WERI-Rb-1 (cell line): Measurements from ENCODE around the gene DZIP1.
"Not testable (repeated sequence)": the region's sequence is repeated elsewhere in the genome, so short reads cannot be mapped to it uniquely, and the experiment has no call there.

ENCODE experiments used
- DNase-seq: peaks from one replicate; pipeline ENCODE4 v3.0.0-alpha.2; 2020
- H3K27ac ChIP-seq: fragments of 250-450 bp; sonication (Bioruptor Pico); 2 replicates; pipeline ENCODE4 v1.5.1; 2020; ENCODE audit warnings: mild to moderate bottlenecking, moderate library complexity
- H3K27me3 ChIP-seq: fragments of 250-450 bp; sonication (Bioruptor Pico); 2 replicates; pipeline ENCODE4 v1.5.1; 2021; ENCODE audit warnings: mild to moderate bottlenecking, low read depth, moderate library complexity; ENCODE audit not compliant: insufficient read depth, severe bottlenecking
- H3K36me3 ChIP-seq: fragments of 250-450 bp; sonication (Bioruptor Pico); 2 replicates; pipeline ENCODE4 v1.5.1; 2020; ENCODE audit warnings: mild to moderate bottlenecking, moderate library complexity
- H3K4me3 ChIP-seq: 2 replicates; pipeline ENCODE4 v1.5.1; 2011; ENCODE audit warnings: low read depth, mild to moderate bottlenecking, control low read depth, low read length
- H3K9me3 ChIP-seq: fragments of 250-450 bp; sonication (Bioruptor Pico); 2 replicates; pipeline ENCODE4 v1.5.1; 2021; ENCODE audit warnings: mild to moderate bottlenecking, moderate library complexity; ENCODE audit not compliant: severe bottlenecking
- TF ChIP-seq, protein P1 (sequence below): IDR thresholded peaks from 2 replicates; pipeline ENCODE4 v1.5.1; 2011; ENCODE audit warnings: low read depth, mild to moderate bottlenecking, control low read depth, inconsistent platforms, low read length

The DZIP1 gene

DNA sequence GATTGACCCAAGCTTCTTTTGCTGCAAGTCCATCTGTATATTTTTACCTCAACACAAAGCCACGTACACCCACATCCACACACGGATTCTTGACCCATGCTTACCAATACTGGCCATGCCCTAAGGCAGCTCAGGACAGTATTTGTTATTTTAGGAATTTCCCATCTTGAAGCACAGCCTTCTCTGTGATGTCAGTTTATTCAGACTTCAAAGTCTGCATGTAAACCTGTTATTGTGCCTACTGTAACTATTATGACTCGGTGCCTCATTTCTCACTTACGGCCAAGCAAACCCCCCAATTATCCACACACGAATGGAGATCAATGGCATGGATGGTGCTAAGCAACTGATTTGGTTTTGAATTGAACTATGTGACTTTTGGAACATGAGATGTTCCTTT is 74.5 kb downstream of the DZIP1 start:
- Histone ChIP-seq H3K36me3 (no peaks in the 10 kb centered on the region), H3K9me3 (no peaks in the 10 kb centered on the region), H3K27me3 (no peaks in the 10 kb centered on the region), H3K4me3 (no peak overlapping the region), H3K27ac (no peak overlapping the region)
- no peak for DNase-seq
- TF ChIP-seq, protein P1, sequence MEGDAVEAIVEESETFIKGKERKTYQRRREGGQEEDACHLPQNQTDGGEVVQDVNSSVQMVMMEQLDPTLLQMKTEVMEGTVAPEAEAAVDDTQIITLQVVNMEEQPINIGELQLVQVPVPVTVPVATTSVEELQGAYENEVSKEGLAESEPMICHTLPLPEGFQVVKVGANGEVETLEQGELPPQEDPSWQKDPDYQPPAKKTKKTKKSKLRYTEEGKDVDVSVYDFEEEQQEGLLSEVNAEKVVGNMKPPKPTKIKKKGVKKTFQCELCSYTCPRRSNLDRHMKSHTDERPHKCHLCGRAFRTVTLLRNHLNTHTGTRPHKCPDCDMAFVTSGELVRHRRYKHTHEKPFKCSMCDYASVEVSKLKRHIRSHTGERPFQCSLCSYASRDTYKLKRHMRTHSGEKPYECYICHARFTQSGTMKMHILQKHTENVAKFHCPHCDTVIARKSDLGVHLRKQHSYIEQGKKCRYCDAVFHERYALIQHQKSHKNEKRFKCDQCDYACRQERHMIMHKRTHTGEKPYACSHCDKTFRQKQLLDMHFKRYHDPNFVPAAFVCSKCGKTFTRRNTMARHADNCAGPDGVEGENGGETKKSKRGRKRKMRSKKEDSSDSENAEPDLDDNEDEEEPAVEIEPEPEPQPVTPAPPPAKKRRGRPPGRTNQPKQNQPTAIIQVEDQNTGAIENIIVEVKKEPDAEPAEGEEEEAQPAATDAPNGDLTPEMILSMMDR = no peak

DNA sequence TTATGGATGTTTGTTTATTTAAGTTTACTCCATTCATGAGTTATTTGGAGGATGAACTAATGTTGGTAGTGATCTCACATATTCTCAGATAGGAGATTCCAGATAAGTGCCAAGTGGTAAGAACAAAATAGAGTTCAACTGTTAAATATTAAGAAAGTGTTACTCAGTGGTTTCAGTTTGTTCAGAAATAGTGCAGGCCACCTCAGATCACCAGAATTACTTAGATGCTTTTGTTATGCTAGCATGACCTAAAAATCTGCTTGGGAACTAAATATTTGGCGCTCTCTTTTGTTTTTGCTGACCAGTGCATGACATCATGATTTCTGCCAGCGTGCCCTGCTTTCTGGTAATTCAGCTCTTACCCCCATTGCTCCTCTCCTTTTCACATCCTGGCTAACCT is 76.4 kb downstream of the DZIP1 start:
- TF ChIP-seq, protein P1 = no peak
- no peak for DNase-seq
- H3K27ac ChIP-seq = no peak overlapping the region
- no peaks in the 10 kb centered on the region for H3K9me3 ChIP-seq
- H3K4me3 ChIP-seq = no peak overlapping the region
- H3K27me3 ChIP-seq = no peaks in the 10 kb centered on the region
- no peaks in the 10 kb centered on the region for H3K36me3 ChIP-seq

DNA sequence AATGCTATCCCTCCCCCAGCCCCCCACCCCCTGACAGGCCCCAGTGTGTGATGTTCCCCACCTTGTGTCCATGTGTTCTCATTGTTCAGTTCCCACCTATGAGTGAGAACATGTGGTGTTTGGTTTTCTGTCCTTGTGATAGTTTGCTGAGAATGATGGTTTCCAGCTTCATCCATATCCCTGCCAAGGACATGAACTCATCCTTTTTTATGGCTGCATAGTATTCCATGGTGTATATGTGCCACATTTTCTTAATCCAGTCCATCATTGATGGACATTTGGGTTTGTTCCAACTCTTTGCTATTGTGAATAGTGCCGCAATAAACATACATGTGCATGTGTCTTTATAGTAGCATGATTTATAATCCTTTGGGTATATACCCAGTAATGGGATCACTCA is 78.7 kb downstream of the DZIP1 start:
- not testable (repeated sequence) for DNase-seq, H3K27ac ChIP-seq, H3K27me3 ChIP-seq, H3K9me3 ChIP-seq, H3K4me3 ChIP-seq, H3K36me3 ChIP-seq

DNA sequence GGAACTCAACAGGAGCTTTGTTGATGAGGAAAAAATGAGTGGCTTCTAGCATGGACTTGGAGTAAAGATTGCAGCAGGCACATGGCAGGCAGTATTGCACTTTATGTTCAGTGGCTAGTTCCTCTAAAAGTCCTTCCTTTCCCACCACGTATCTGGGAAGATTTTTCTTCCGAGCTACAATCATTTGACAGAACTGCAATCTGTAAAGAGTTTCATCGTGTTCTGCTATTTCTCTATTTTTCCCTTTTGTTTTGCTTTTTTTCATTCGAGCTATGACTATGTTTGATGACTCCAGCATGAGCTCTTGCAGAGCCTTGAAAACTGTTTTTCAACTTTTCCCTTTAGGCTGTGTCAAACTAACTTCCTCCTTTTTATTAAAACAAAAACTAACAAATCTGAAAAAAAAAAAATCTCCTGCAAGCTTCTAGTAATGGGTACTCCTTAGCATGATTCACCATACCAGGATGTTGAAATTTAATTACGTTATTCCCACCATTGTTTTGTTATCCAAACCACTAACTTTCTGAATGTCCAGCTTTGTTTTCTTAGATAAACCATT is 79.7 kb downstream of the DZIP1 start:
- no peaks in the 10 kb centered on the region for H3K9me3 ChIP-seq
- no peak for DNase-seq

DNA sequence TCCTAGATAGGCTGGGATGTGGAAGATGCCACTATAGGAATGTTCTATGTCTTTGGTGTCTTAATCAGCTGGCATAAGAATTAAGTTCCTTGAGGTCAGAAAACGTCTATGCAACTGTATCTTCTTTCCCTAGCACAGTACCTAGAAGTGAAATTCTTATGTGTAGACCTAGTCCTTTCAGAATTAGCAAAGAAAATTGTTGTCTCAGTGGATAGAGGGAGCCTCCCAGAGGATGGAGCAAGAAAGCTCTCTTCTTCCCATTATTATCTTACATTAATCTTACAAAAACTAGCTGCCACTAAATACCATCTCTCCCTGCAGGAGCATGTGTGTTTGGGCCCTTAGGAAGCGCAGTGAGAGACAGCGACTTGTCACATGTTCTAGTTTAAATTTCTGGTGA is 80.4 kb downstream of the DZIP1 start:
- no peak overlapping the region for H3K27ac ChIP-seq
- DNase-seq = no peak

More for the DNA sequence above, 79.7 kb downstream of the DZIP1 start:
- H3K27me3 ChIP-seq = no peaks in the 10 kb centered on the region
- no peak overlapping the region for H3K4me3 ChIP-seq
- no peaks in the 10 kb centered on the region for H3K36me3 ChIP-seq
- TF ChIP-seq, protein P1 = no peak
- H3K27ac ChIP-seq = no peak overlapping the region

DNA sequence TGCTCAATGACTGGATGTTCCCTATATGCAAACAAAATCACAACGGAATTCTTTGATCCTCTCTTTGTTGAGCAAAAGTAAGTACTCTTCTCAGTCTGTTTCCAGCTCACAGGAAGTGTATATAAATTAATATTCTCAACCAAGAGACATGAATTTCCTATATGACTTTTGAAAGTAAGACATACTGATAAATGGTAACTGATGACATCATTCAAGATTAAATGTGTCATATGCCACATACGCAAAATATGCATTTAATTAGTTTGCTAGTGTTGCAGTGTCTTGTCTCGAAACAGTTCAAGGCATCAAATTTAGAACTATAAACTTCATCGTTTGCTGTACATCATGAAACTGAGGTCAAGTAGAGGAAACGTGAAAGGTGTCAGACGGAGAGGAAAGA is 84.1 kb downstream of the DZIP1 start:
- Histone ChIP-seq H3K27me3 (no peaks in the 10 kb centered on the region), H3K9me3 (no peaks in the 10 kb centered on the region), H3K27ac (no peak overlapping the region), H3K4me3 (no peak overlapping the region), H3K36me3 (no peaks in the 10 kb centered on the region)
- DNase-seq = no peak
- TF ChIP-seq, protein P1 = no peak

More for the DNA sequence above, 80.4 kb downstream of the DZIP1 start:
- TF ChIP-seq, protein P1 = 0 out of 2 replicates have a peak, but pooled peaks have one; percentile 4
- Histone ChIP-seq H3K9me3 (no peaks in the 10 kb centered on the region), H3K27me3 (no peaks in the 10 kb centered on the region), H3K36me3 (no peaks in the 10 kb centered on the region), H3K4me3 (no peak overlapping the region)
